ENCODE data around the gene BRCA1.

DNA sequence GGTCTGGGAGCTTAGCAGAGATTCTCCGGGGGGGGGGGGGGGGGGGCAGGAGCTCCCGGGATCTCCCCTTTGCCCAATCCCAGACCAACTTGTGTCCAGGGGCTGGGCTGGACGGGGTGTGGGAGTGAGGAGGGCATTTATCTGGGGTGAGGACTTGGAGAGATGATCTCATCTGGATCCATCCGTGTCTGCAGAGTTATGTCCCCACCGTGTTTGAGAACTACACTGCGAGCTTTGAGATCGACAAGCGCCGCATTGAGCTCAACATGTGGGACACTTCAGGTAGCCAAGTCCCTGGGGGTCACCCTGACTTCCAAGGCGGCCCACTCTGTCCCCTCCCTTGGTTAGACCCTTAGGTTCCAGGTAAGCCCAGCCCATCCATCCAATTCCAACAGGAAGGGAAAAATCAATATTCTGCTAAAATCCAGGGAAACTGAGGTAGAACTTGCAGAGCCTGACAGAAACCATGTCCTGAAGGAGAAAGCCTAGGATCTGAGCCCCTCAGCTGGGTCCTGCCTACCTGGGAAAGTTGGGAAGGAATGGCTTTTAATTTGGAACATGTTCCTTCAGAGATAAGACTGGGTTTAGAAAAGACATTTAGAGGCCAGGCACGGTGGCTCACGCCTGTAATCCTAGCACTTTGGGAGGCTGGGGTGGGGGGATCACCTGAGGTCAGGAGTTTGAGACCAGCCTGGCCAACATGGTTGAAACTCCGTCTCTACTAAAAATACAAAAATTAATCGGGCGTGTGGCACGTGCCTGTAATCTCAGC lies 99.2 kb downstream of the BRCA1 start:
- TF ChIP-seq, protein P1, sequence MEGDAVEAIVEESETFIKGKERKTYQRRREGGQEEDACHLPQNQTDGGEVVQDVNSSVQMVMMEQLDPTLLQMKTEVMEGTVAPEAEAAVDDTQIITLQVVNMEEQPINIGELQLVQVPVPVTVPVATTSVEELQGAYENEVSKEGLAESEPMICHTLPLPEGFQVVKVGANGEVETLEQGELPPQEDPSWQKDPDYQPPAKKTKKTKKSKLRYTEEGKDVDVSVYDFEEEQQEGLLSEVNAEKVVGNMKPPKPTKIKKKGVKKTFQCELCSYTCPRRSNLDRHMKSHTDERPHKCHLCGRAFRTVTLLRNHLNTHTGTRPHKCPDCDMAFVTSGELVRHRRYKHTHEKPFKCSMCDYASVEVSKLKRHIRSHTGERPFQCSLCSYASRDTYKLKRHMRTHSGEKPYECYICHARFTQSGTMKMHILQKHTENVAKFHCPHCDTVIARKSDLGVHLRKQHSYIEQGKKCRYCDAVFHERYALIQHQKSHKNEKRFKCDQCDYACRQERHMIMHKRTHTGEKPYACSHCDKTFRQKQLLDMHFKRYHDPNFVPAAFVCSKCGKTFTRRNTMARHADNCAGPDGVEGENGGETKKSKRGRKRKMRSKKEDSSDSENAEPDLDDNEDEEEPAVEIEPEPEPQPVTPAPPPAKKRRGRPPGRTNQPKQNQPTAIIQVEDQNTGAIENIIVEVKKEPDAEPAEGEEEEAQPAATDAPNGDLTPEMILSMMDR (IDR thresholded peaks at IDR 0.05), result no peak
- TF ChIP-seq POLR2A (IDR thresholded peaks at IDR 0.05), result no peak

Measured in adrenal gland (tissue), 5 donors.